Measurements from ENCODE around the gene PMEPA1. TPM values are rescaled to one million over a fixed set of nuclear protein-coding genes. Genes with fewer than 3 reads are reported as not detected.
A peak's percentile ranks its signal among the peaks of the same experiment; 100 is the strongest.

Gene PMEPA1, protein sequence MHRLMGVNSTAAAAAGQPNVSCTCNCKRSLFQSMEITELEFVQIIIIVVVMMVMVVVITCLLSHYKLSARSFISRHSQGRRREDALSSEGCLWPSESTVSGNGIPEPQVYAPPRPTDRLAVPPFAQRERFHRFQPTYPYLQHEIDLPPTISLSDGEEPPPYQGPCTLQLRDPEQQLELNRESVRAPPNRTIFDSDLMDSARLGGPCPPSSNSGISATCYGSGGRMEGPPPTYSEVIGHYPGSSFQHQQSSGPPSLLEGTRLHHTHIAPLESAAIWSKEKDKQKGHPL
- 37.4 and 38.7 TPM in 2 replicates for total RNA-seq
- total RNA-seq (2013): 5.5 TPM
- polyA plus RNA-seq: 9.9 and 19.7 TPM in 2 replicates
- polyA minus RNA-seq: 40.0 and 46.2 TPM in 2 replicates

- Histone ChIP-seq H3K4me2 (replicated peaks; ENCODE audit: low read depth, low read length, poor library complexity, severe bottlenecking) (peak within 1 kb of the TSS; percentile 95), H3K27ac (ENCODE audit: low read length in 2 of 2) (peak within 1 kb of the TSS; percentile 80 to 99), H3K9me3 (ENCODE audit: control extremely low read depth in 1 of 3, control insufficient read depth in 2 of 3, insufficient read depth in 1 of 3, low read length in 2 of 3) (no peaks in the 10 kb centered on the region), H3K36me3 (replicated peaks in 1 of 2; ENCODE audit: control extremely low read depth in 1 of 2, control insufficient read depth in 1 of 2, extremely low read depth in 1 of 2, insufficient read depth in 2 of 2, low read length in 1 of 2) (no peaks in the 10 kb centered on the region), H3K4me1 (ENCODE audit: control insufficient read depth in 2 of 2, insufficient read depth in 2 of 2, low read length in 2 of 2) (peaks cover 50 to 55% of the 10 kb centered on the region in 2 donors), H3K27me3 (replicated peaks in 1 of 4; ENCODE audit: control extremely low read depth in 1 of 4, control insufficient read depth in 3 of 4, insufficient read depth in 4 of 4, low read length in 3 of 4) (no peaks in the 10 kb centered on the region), H3K4me3 (ENCODE audit: control extremely low read depth in 1 of 5, extremely low read depth in 1 of 5, insufficient read depth in 1 of 5, low read depth in 2 of 5, low read length in 4 of 5) (peak within 1 kb of the TSS; percentile 59 to 96 (median 83)), H2AFZ (ENCODE audit: insufficient read depth, low read depth, low read length, poor library complexity, severe bottlenecking) (peak within 1 kb of the TSS; percentile 63), H3K79me2 (ENCODE audit: control insufficient read depth, insufficient read depth, low read length) (peaks cover 87% of the 10 kb centered on the region), H3K9ac (ENCODE audit: low read length) (peak within 1 kb of the TSS; percentile 98), H4K20me1 (ENCODE audit: control insufficient read depth, insufficient read depth, low read length, poor library complexity, severe bottlenecking) (peaks cover 24% of the 10 kb centered on the region)
- peak; percentile 86 for ATAC-seq (ENCODE audit: low read depth)
- Mint-ChIP-seq H3K4me1 (peaks cover 53% of the 10 kb centered on the region), H3K27me3 (no peaks in the 10 kb centered on the region), H3K9me3 (ENCODE audit: insufficient read depth) (no peaks in the 10 kb centered on the region), H3K27ac (peak within 1 kb of the TSS; percentile 92), H3K4me3 (peak within 1 kb of the TSS; percentile 99)
- TF ChIP-seq, protein P1, sequence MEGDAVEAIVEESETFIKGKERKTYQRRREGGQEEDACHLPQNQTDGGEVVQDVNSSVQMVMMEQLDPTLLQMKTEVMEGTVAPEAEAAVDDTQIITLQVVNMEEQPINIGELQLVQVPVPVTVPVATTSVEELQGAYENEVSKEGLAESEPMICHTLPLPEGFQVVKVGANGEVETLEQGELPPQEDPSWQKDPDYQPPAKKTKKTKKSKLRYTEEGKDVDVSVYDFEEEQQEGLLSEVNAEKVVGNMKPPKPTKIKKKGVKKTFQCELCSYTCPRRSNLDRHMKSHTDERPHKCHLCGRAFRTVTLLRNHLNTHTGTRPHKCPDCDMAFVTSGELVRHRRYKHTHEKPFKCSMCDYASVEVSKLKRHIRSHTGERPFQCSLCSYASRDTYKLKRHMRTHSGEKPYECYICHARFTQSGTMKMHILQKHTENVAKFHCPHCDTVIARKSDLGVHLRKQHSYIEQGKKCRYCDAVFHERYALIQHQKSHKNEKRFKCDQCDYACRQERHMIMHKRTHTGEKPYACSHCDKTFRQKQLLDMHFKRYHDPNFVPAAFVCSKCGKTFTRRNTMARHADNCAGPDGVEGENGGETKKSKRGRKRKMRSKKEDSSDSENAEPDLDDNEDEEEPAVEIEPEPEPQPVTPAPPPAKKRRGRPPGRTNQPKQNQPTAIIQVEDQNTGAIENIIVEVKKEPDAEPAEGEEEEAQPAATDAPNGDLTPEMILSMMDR (IDR thresholded peaks at IDR 0.05): no peak
- no peak for TF ChIP-seq EZH2 (IDR thresholded peaks at IDR 0.05; ENCODE audit: borderline replicate concordance, insufficient read depth, low read depth, low read length, poor library complexity, severe bottlenecking)
- peak; percentile 97 for DNase-seq
- ChIA-PET CTCF (interaction anchor here (0.8 to 4.6 kb wide), 11 partner anchors 9 to 91 kb away, joined by 3 to 39 read pairs (median 6); partner anchors contain the start of gene ZBP1), POLR2A (interaction anchor here (0.5 to 2.2 kb wide), 9 partner anchors 8 to 92 kb away, joined by 4 to 12 read pairs (median 5); partner anchors contain the start of gene ZBP1)
- intact Hi-C loops (cut with micrococcal nuclease): loop anchor here (1.0 to 10.0 kb wide), 9 partner anchors 8 to 1415 kb away; partner anchors contain the start of genes AURKA and CSTF1
- under 1% methylated on average over 87 of the region's 92 CpGs for WGBS (ENCODE audit: insufficient coverage)
Observed at GRCh38 chr20:57709823-57710799, at the start of gene PMEPA1. Gene PMEPA1 (minus strand): TSS chr20:57710015. CDS start chr20:57709582, 433 bp downstream.
